BJ (cell line): ENCODE results near the gene FCRL3. TPM values are rescaled to one million over a fixed set of nuclear protein-coding genes. Genes with fewer than 3 reads are reported as not detected.

Source experiments
- CTCF ChIA-PET: fragments of 350-600 bp; formaldehyde crosslinking; extraction: SDS; loops from one replicate; lab custom pipeline; 2021; ENCODE audit warnings: antibody characterized with exemption, inconsistent platforms; lab: Yijun Ruan, JAX
- POLR2A ChIA-PET: fragments of 300-600 bp; sonication (Branson Sonifier 250); formaldehyde crosslinking; extraction: SDS; loops from one replicate; lab custom pipeline; 2021; ENCODE audit warnings: antibody characterized with exemption; lab: Charles Lee
- DNase-seq: peaks from one replicate; pipeline ENCODE4 v3.0.0-alpha.2; 2011; ENCODE audit warnings: low read depth
- H3K27me3 ChIP-seq: 2 replicates; pipeline ENCODE4 v1.6.0; 2011; ENCODE audit warnings: low read length; ENCODE audit not compliant: control insufficient read depth, insufficient read depth
- H3K36me3 ChIP-seq: 2 replicates; pipeline ENCODE4 v1.5.1; 2011; ENCODE audit warnings: low read length; ENCODE audit not compliant: control insufficient read depth, insufficient read depth
- H3K4me3 ChIP-seq: 2 replicates; pipeline ENCODE4 v1.5.1; 2011; ENCODE audit warnings: low read depth, mild to moderate bottlenecking, control low read depth, low read length
- CTCF ChIP-seq: IDR thresholded peaks from 2 replicates; pipeline ENCODE4 v1.5.1; 2011; ENCODE audit warnings: low read depth, mild to moderate bottlenecking, control low read depth, inconsistent platforms, low read length, moderate library complexity; ENCODE audit not compliant: insufficient read depth
- polyA plus RNA-seq: library from polyadenylated mRNA; depleted of rRNA; stranded (reverse); fragments of >200 nt; gene quantifications from 2 replicates; pipeline ENCODE4 v1.2.3, GENCODE V29; 2011

FCRL3 gene
- polyA plus RNA-seq, 1 experiment: not detected

DNA sequence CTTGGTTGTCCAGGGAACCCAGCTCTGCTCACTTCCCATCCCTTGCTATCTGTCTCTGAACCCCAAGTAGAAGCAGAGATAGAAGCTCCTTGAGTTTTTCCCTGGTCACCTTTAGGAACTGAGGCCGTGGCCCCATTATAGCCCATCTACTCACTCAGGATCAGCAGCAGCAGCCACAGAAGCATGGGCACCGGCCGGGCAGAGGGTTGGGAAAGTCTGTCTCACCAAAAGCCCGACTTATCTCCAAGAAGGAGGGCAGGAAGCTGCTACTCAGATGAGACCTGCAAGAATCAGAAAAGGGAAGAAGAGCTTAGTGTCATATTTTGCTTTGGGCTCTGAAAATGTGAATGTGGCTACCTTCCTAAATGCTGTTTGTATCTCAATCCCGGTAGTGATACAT lies 264 bp downstream of the FCRL3 start:
- CTCF ChIA-PET: no interaction called here
- TF ChIP-seq CTCF: no peak
- H3K36me3 ChIP-seq: no peaks in the 10 kb centered on the region
- no peak for DNase-seq
- no peak overlapping the region for H3K4me3 ChIP-seq
- H3K27me3 ChIP-seq: peaks cover 3% of the 10 kb centered on the region; the same call in 1 of the 2 replicates
- POLR2A ChIA-PET: no interaction called here

DNA sequence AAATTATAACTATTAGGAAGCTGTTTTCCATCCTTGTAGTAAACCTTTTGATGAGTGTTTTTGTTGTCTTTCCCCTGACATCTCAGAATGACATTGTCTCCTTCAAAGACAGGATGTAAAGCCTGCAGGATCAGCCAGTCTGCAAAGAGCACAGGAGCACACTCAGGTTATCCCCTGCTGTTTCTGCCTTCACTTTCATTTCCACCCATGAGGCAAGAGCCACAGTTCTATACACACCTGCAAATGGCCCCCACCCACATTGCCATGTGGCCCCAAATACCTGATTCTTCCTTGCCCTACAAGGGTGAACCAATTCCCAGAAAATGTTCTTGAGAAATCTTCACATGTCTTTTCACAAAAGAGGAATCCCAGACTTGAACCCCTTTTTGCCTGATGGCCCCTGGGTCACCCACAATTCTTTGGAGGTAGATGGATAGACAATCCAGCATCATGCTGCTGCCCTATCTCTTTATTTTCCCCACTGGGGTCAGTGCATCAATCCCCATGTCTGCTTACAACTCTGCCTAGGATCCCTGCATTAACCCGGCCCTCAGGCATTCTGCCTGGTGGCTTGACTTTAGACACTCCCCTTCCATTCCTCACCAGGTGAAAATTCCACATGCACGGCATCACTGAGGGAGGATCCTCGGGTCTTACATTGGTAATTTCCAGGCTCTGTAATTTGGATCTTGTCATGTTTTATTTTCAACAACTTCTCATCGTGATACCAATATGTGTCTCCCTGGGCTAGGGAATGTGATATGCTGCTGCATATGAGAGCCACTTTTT lies 2.6 kb downstream of the FCRL3 start:
- POLR2A ChIA-PET: no interaction called here
- CTCF ChIA-PET: interaction anchor here (1.4 kb wide), 1 partner anchor 8 kb away, joined by 4 read pairs; no protein-coding TSS in a partner anchor
- no peak for TF ChIP-seq CTCF
- Histone ChIP-seq H3K36me3 (no peaks in the 10 kb centered on the region), H3K4me3 (no peak overlapping the region), H3K27me3 (peaks cover 3% of the 10 kb centered on the region; the same call in 1 of the 2 replicates)
- no peak for DNase-seq

DNA sequence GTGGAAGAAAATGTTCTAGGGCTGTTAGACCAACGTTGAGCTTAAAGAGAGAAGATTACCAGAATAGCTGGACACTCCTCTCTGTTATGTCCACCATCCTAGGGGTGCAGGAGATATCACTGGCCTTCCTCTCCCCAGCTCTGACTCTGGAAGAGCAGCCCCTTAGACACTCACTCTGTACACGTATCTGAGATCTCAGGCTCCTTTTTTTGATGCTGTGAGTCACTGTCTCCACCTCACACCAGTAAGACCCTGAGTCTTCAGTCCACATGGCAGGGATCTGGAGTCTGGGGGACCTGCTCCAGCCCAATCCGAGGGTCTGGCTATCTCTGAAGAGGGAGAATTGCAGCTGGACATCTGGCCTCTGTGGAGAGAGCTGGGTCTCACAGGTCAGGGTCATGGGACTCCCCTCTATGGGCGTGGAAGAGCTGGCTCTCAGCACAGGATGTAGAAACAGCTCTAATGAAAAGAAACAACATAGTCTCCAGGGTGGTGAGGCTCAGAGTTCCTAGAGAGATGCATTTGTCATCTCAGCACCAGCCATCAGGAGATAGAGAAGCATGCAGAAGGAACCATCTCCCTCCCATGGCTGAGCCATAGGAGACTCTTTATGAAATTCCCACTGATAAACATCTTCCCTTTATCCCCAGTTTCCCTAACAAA lies 3.5 kb downstream of the FCRL3 start:
- no peak for DNase-seq
- no peak for TF ChIP-seq CTCF
- CTCF ChIA-PET: no interaction called here

DNA sequence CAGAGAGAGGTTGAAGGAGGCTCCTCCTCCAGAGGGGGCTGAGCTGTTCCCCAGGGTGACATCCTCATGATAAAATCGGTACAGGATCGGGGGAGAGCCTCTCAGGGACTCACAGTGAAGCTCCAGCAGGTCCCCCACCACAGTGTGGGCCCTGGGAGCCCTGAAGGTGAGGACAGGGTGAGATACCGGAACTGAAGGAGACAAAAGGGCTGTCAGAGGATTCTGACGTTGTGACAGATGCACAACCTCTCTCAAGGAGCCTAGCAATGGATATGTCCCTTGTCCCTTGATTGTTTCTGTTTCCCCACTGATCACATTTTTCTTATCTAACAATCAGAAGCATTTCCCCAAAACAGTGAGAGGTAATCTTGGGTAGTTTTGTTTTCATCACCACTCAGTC lies 5.2 kb downstream of the FCRL3 start:
- ChIA-PET POLR2A (no interaction called here), CTCF (no interaction called here)
- no peak for DNase-seq
- Histone ChIP-seq H3K36me3 (no peaks in the 10 kb centered on the region), H3K27me3 (peaks cover 3% of the 10 kb centered on the region; the same call in 1 of the 2 replicates), H3K4me3 (no peak overlapping the region)
- TF ChIP-seq CTCF: no peak

More for the DNA sequence above, 3.5 kb downstream of the FCRL3 start:
- POLR2A ChIA-PET: no interaction called here
- Histone ChIP-seq H3K4me3 (no peak overlapping the region), H3K36me3 (no peaks in the 10 kb centered on the region), H3K27me3 (peaks cover 3% of the 10 kb centered on the region; the same call in 1 of the 2 replicates)

GRCh38 chr1:157691285-157691920 lies 9.2 kb downstream of the FCRL3 start:
- TF ChIP-seq CTCF: peak; percentile 65
- ChIA-PET POLR2A (no interaction called here), CTCF (interaction anchor here (0.5 to 1.6 kb wide), 10 partner anchors 7 to 520 kb away, joined by 3 to 5 read pairs (median 3); no protein-coding TSS in a partner anchor)
- no peak for DNase-seq
- no peak overlapping the region for H3K4me3 ChIP-seq
- H3K36me3 ChIP-seq: no peaks in the 10 kb centered on the region
- H3K27me3 ChIP-seq: no peaks in the 10 kb centered on the region
